ENCODE results near the gene EXPH5. TPM values are rescaled to one million over a fixed set of nuclear protein-coding genes. Genes with fewer than 3 reads are reported as not detected.

Gene EXPH5
- total and polyA plus RNA-seq, 2 donors (not counting 1 experiment from before 2014, with no cell fraction given) = 0.12 to 0.37 TPM

DNA sequence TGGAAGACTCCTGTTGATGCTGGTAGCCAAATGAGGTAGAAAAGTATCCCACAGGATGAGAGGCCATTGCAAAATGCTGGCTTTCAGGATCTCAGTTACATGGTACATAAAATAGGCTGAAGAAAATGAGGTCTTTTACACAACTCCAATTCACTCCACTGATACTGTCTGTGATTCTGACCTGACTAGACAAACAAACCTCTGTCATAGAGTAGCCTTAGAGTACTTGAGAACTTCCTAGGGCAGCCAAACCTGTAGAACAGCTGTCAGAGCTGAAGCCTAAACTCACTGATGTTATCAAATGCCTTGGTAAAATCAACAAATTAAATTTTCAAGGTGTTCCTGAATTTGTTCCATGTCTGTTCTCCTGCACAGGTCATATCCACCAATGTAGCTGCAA is 69.1 kb downstream of the EXPH5 start:
- no peak overlapping the region for H3K4me3 Mint-ChIP-seq
- no peaks in the 10 kb centered on the region for H4K20me1 ChIP-seq (ENCODE audit: control insufficient read depth, insufficient read depth, low read length, poor library complexity, severe bottlenecking)
- H3K4me1 Mint-ChIP-seq = no peaks in the 10 kb centered on the region
- no peak overlapping the region for H2AFZ ChIP-seq (ENCODE audit: insufficient read depth, low read depth, low read length, poor library complexity, severe bottlenecking)
- H3K9me3 Mint-ChIP-seq (ENCODE audit: insufficient read depth) = no peaks in the 10 kb centered on the region
- no peak overlapping the region for H3K4me2 ChIP-seq (replicated peaks; ENCODE audit: low read depth, low read length, poor library complexity, severe bottlenecking)
- no peak overlapping the region for H3K4me3 ChIP-seq (ENCODE audit: control extremely low read depth in 1 of 5, extremely low read depth in 1 of 5, insufficient read depth in 1 of 5, low read depth in 2 of 5, low read length in 4 of 5)
- H3K27ac Mint-ChIP-seq = no peak overlapping the region
- ChIA-PET CTCF (no interaction called here), POLR2A (no interaction called here)
- H3K79me2 ChIP-seq (ENCODE audit: control insufficient read depth, insufficient read depth, low read length) = no peaks in the 10 kb centered on the region
- intact Hi-C loops (cut with micrococcal nuclease) = no loop called here
- no peak overlapping the region for H3K9ac ChIP-seq (ENCODE audit: low read length)
- no peak for DNase-seq
- no peaks in the 10 kb centered on the region for H3K4me1 ChIP-seq (ENCODE audit: control insufficient read depth in 2 of 2, insufficient read depth in 2 of 2, low read length in 2 of 2)
- H3K27me3 ChIP-seq (replicated peaks in 1 of 4; ENCODE audit: control extremely low read depth in 1 of 4, control insufficient read depth in 3 of 4, insufficient read depth in 4 of 4, low read length in 3 of 4) = no peaks in the 10 kb centered on the region
- no peak overlapping the region for H3K27ac ChIP-seq (ENCODE audit: low read length in 2 of 2)
- H3K27me3 Mint-ChIP-seq = peaks cover 23% of the 10 kb centered on the region
- no peak for ATAC-seq (ENCODE audit: low read depth)
- H3K9me3 ChIP-seq (ENCODE audit: control extremely low read depth in 1 of 3, control insufficient read depth in 2 of 3, insufficient read depth in 1 of 3, low read length in 2 of 3) = peaks cover 0 to 2% (median 0%) of the 10 kb centered on the region in 3 donors
- H3K36me3 ChIP-seq (replicated peaks in 1 of 2; ENCODE audit: control extremely low read depth in 1 of 2, control insufficient read depth in 1 of 2, extremely low read depth in 1 of 2, insufficient read depth in 2 of 2, low read length in 1 of 2) = no peaks in the 10 kb centered on the region
- TF ChIP-seq CTCF (IDR thresholded peaks at IDR 0.05) (no peak), EZH2 (IDR thresholded peaks at IDR 0.05; ENCODE audit: borderline replicate concordance, insufficient read depth, low read depth, low read length, poor library complexity, severe bottlenecking) (no peak)

GRCh38 chr11:108522318-108522717 is 71.2 kb downstream of the EXPH5 start:
- DNase-seq = no peak
- Mint-ChIP-seq H3K27ac (no peak overlapping the region), H3K9me3 (ENCODE audit: insufficient read depth) (no peaks in the 10 kb centered on the region), H3K4me3 (no peak overlapping the region), H3K27me3 (peaks cover 21% of the 10 kb centered on the region), H3K4me1 (no peaks in the 10 kb centered on the region)
- Histone ChIP-seq H3K36me3 (replicated peaks in 1 of 2; ENCODE audit: control extremely low read depth in 1 of 2, control insufficient read depth in 1 of 2, extremely low read depth in 1 of 2, insufficient read depth in 2 of 2, low read length in 1 of 2) (no peaks in the 10 kb centered on the region), H3K9me3 (ENCODE audit: control extremely low read depth in 1 of 3, control insufficient read depth in 2 of 3, insufficient read depth in 1 of 3, low read length in 2 of 3) (peaks cover 0 to 2% (median 0%) of the 10 kb centered on the region in 3 donors), H4K20me1 (ENCODE audit: control insufficient read depth, insufficient read depth, low read length, poor library complexity, severe bottlenecking) (no peaks in the 10 kb centered on the region), H3K4me1 (ENCODE audit: control insufficient read depth in 2 of 2, insufficient read depth in 2 of 2, low read length in 2 of 2) (no peaks in the 10 kb centered on the region), H3K4me3 (ENCODE audit: control extremely low read depth in 1 of 5, extremely low read depth in 1 of 5, insufficient read depth in 1 of 5, low read depth in 2 of 5, low read length in 4 of 5) (no peak overlapping the region), H3K27me3 (replicated peaks in 1 of 4; ENCODE audit: control extremely low read depth in 1 of 4, control insufficient read depth in 3 of 4, insufficient read depth in 4 of 4, low read length in 3 of 4) (no peaks in the 10 kb centered on the region), H3K4me2 (replicated peaks; ENCODE audit: low read depth, low read length, poor library complexity, severe bottlenecking) (no peak overlapping the region), H3K9ac (ENCODE audit: low read length) (no peak overlapping the region), H2AFZ (ENCODE audit: insufficient read depth, low read depth, low read length, poor library complexity, severe bottlenecking) (no peak overlapping the region), H3K79me2 (ENCODE audit: control insufficient read depth, insufficient read depth, low read length) (no peaks in the 10 kb centered on the region), H3K27ac (ENCODE audit: low read length in 2 of 2) (no peak overlapping the region)
- no CpG with 5 or more reads among the region's 1 CpG for WGBS (ENCODE audit: insufficient coverage)
- ChIA-PET POLR2A (no interaction called here), CTCF (no interaction called here)
- ATAC-seq (ENCODE audit: low read depth) = no peak
- TF ChIP-seq CTCF (IDR thresholded peaks at IDR 0.05) (no peak), EZH2 (IDR thresholded peaks at IDR 0.05; ENCODE audit: borderline replicate concordance, insufficient read depth, low read depth, low read length, poor library complexity, severe bottlenecking) (no peak)
- intact Hi-C loops (cut with micrococcal nuclease) = no loop called here
